T-cell (primary cell): ENCODE measurements around the gene EXOC8. TPM values are rescaled to one million over a fixed set of nuclear protein-coding genes. Genes with fewer than 3 reads are reported as not detected.
A peak's percentile ranks its signal among the peaks of the same experiment; 100 is the strongest.

Experiments
- ATAC-seq, 4 experiments: fragments of 200-7000 bp in 3 of 4; fragments of 150-1000 bp in 1 of 4; cut with Tn5 transposase; replicated peaks in 1 of 4; 1 replicate in 3 of 4; 2 replicates in 1 of 4; pipeline ENCODE4 v1.10.0; 2021; ENCODE audit warnings: moderate library complexity in 3 of 4, mild to moderate bottlenecking in 2 of 4, moderate number of reproducible peaks in 1 of 4
- CTCF ChIA-PET, 2 donors: fragments of 300-600 bp; sonication (Branson Sonifier 250); formaldehyde crosslinking; loops; one replicate each; lab custom pipeline; 2022; ENCODE audit warnings: antibody characterized with exemption in 2 of 2; lab: Charles Lee
- POLR2A ChIA-PET, 2 donors: fragments of 300-600 bp; sonication (Branson Sonifier 250); formaldehyde crosslinking; loops; one replicate each; lab custom pipeline; 2022; ENCODE audit warnings: antibody characterized with exemption in 2 of 2; lab: Charles Lee
- DNase-seq, 35 experiments: peaks; one replicate each; pipeline versions ENCODE4 v3.0.0 to v3.0.0-alpha.2; 2013 to 2023
- H3K27ac ChIP-seq: one replicate; pipeline ENCODE4 v1.5.1; 2013; ENCODE audit warnings: low read length
- H3K27me3 ChIP-seq, 2 experiments: replicated peaks in 1 of 2; 1 replicate in 1 of 2; 2 replicates in 1 of 2; pipeline versions ENCODE4 v1.6.1 to v1.7.0; 2013; ENCODE audit warnings: low read length in 1 of 2, mixed read lengths in 1 of 2; ENCODE audit not compliant: control insufficient read depth in 2 of 2, insufficient read depth in 2 of 2; ENCODE audit errors: extremely low read depth in 1 of 2
- H3K36me3 ChIP-seq, 2 donors: 1 replicate in 1 of 2; 2 replicates in 1 of 2; pipeline versions ENCODE4 v1.6.1 to v1.7.0; 2013; ENCODE audit warnings: low read length in 1 of 2; ENCODE audit not compliant: control insufficient read depth in 2 of 2, insufficient read depth in 1 of 2; ENCODE audit errors: extremely low read depth in 1 of 2
- H3K4me1 ChIP-seq, 2 experiments: 1 replicate in 1 of 2; 2 replicates in 1 of 2; pipeline versions ENCODE4 v1.6.1 to v1.7.0; 2013; ENCODE audit warnings: low read length in 2 of 2, mixed read lengths in 1 of 2; ENCODE audit not compliant: insufficient read depth in 2 of 2, control insufficient read depth in 1 of 2; ENCODE audit errors: extremely low read depth in 1 of 2
- H3K4me3 ChIP-seq, 2 donors: 1 replicate in 1 of 2; 2 replicates in 1 of 2; pipeline versions ENCODE4 v1.5.1 to v1.7.0; 2013; ENCODE audit warnings: mild to moderate bottlenecking in 2 of 2, low read length in 1 of 2, moderate library complexity in 1 of 2; ENCODE audit not compliant: control insufficient read depth in 1 of 2; ENCODE audit errors: extremely low read depth in 1 of 2
- H3K9me3 ChIP-seq: 2 replicates; pipeline ENCODE4 v1.7.0; 2013
- H3K27ac Mint-ChIP-seq, 2 donors: one replicate each; pipeline ENCODE4 v1.8.0; 2020 to 2021; ENCODE audit warnings: mild to moderate bottlenecking in 2 of 2, mixed read lengths in 2 of 2
- H3K27me3 Mint-ChIP-seq, 2 donors: one replicate each; pipeline ENCODE4 v1.8.0; 2021 to 2022; ENCODE audit warnings: mixed read lengths in 2 of 2
- H3K36me3 Mint-ChIP-seq: one replicate; pipeline ENCODE4 v1.8.0; 2021; ENCODE audit warnings: mixed read lengths
- H3K4me1 Mint-ChIP-seq, 3 donors: one replicate each; pipeline ENCODE4 v1.8.0; 2020 to 2022; ENCODE audit warnings: mixed read lengths in 3 of 3, mild to moderate bottlenecking in 1 of 3
- H3K4me3 Mint-ChIP-seq, 3 donors: one replicate each; pipeline ENCODE4 v1.8.0; 2020 to 2022; ENCODE audit warnings: mild to moderate bottlenecking in 3 of 3, mixed read lengths in 3 of 3, moderate library complexity in 3 of 3
- H3K9me3 Mint-ChIP-seq, 3 donors: one replicate each; pipeline ENCODE4 v1.8.0; 2020 to 2022; ENCODE audit warnings: mixed read lengths in 3 of 3
- WGBS: methylation state at CpG from one replicate; pipeline ENCODE4 v1.1.5; 2013; ENCODE audit warnings: missing lambda C conversion rate; ENCODE audit not compliant: insufficient coverage; 5-methylcytosine and 5-hydroxymethylcytosine counted together
- total RNA-seq, 35 experiments: library from RNA in 6 of 35; stranded (reverse) in 6 of 35; fragments of 120-200 nt in 1 of 35; gene quantifications; one replicate each; pipeline versions ENCODE4 v1.2.1 to v1.2.4 and lab custom pipeline; 2013 to 2026

Gene EXOC8
- total RNA-seq, 5 donors from 2014 or later (not counting 1 experiment from before 2014, with no cell fraction given) = 27.3 to 34.9 (median 30.6) TPM

DNA sequence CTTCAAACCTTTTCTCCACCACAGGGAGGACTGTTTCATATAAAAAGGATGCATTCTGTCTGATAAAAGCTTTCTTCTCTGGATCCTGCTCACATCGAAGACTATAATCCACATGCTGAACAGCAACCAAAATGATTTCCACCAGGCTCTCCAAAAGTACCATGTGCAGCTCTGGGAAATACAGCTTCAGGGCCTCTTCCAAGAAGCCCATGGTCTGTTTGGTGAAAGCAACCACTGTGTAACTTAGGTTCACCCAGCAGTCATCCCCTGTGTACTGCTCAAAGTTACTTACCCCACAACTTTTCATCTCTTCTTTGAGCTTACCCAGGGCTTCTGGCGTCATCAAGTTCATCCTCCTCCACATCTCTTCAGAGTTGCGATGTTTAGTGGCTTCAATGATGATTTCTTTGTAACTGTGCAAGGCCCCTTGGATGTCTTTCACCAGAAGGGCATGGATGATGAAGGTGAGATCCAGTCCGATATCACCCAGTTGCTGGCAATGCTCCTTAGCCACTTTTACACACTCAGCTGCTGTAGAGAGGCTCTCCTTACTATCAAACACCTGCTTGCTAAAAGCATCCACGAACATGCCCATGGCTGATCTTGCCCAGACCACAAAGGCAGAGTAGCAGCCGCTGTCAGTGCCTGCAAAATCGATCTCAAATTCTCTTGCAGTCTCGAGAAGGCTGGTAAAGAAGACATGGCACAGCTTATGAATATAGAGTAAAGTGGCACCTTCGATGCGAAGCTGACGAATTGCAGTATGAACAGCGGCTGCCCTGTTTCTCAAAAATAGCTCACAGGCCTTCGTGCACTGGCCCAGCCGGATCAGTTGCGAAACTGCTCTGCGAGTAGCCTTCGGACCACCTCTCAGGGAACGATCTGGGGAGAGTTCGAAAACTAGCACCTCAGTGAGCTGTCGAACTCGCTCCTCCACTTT is 1.7 kb downstream of the EXOC8 start:
- Mint-ChIP-seq H3K27me3 (peaks cover 0 to 3% of the 10 kb centered on the region in 2 donors), H3K9me3 (peaks cover 0 to 5% (median 2%) of the 10 kb centered on the region in 3 donors), H3K27ac (peak overlapping the region in 1 of 2 donors; percentile 62), H3K4me3 (peak overlapping the region; percentile 97 to 100 (median 100)), H3K36me3 (peaks cover 38% of the 10 kb centered on the region), H3K4me1 (peaks cover 61 to 79% (median 78%) of the 10 kb centered on the region in 3 donors)
- ATAC-seq = no peak
- POLR2A ChIA-PET = interaction anchor here (0.6 to 0.7 kb wide), 3 partner anchors 26 to 910 kb away, joined by 3 read pairs; partner anchors contain the start of gene PGBD5 (in 1 of the 2)
- Histone ChIP-seq H3K9me3 (no peaks in the 10 kb centered on the region), H3K4me3 (peak overlapping the region; percentile 95), H3K4me1 (peaks cover 32 to 39% of the 10 kb centered on the region in 2 experiments), H3K27ac (no peak overlapping the region), H3K36me3 (peaks cover 0 to 8% of the 10 kb centered on the region in 2 donors), H3K27me3 (no peaks in the 10 kb centered on the region)
- peak in 1 of 35 experiments; percentile 5 for DNase-seq
- CTCF ChIA-PET = interaction anchor here in 1 of 2 donors (0.6 to 1.1 kb wide), 4 partner anchors 14 to 695 kb away, joined by 3 to 5 read pairs (median 3); no protein-coding TSS in a partner anchor
- 80% methylated on average over 11 of the region's 21 CpGs for WGBS

DNA sequence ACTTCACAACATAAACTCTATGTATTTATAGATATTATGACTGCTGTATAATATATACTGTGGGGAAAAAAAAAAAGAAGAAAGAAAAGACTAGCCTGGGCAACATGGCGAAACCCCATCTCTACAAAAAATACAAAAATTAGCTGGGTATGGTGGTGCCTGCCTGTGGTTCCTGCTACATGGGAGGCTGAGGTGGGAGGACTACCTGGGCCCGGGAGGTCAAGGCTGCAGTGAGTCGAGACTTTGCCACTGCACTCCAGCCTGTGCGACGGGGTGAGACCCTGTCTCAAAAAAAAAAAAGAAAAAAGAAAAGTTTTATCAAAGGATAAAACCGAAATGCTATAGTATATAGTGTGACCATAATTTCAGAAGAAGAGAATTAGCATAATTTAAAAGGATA is 2.7 kb downstream of the EXOC8 start:
- Mint-ChIP-seq H3K4me1 (peaks cover 55 to 79% (median 74%) of the 10 kb centered on the region in 3 donors), H3K36me3 (peaks cover 35% of the 10 kb centered on the region), H3K27me3 (peaks cover 0 to 3% of the 10 kb centered on the region in 2 donors), H3K9me3 (peaks cover 0 to 5% (median 2%) of the 10 kb centered on the region in 3 donors), H3K4me3 (peak overlapping the region; percentile 59 to 97 (median 71)), H3K27ac (no peak overlapping the region)
- no peak for ATAC-seq
- no peaks in the 10 kb centered on the region for H3K27me3 ChIP-seq
- peaks cover 0 to 6% of the 10 kb centered on the region in 2 donors for H3K36me3 ChIP-seq
- DNase-seq = no peak
- no CpG with 5 or more reads among the region's 6 CpGs for WGBS
- ChIA-PET CTCF (interaction anchor here in 1 of 2 donors (0.6 to 1.0 kb wide), 4 partner anchors 15 to 694 kb away, joined by 3 to 9 read pairs (median 4); no protein-coding TSS in a partner anchor), POLR2A (interaction anchor here in 1 of 2 donors (0.7 kb wide), 1 partner anchor 211 kb away, joined by 3 read pairs; no protein-coding TSS in a partner anchor)
- no peak overlapping the region for H3K4me3 ChIP-seq
- no peaks in the 10 kb centered on the region for H3K9me3 ChIP-seq
- no peak overlapping the region for H3K27ac ChIP-seq
- H3K4me1 ChIP-seq = peaks cover 32 to 39% of the 10 kb centered on the region in 2 experiments

GRCh38 chr1:231334079-231334666 is 3.5 kb downstream of the EXOC8 start:
- H3K27ac ChIP-seq = no peak overlapping the region
- no peak overlapping the region for H3K4me3 ChIP-seq
- Mint-ChIP-seq H3K27ac (no peak overlapping the region), H3K4me3 (peak overlapping the region; percentile 59 to 97 (median 70)), H3K27me3 (peaks cover 0 to 3% of the 10 kb centered on the region in 2 donors), H3K9me3 (peaks cover 0 to 5% (median 2%) of the 10 kb centered on the region in 3 donors), H3K36me3 (peaks cover 38% of the 10 kb centered on the region), H3K4me1 (peaks cover 48 to 76% (median 70%) of the 10 kb centered on the region in 3 donors)
- ATAC-seq (no peak), DNase-seq (no peak)
- peaks cover 0 to 6% of the 10 kb centered on the region in 2 donors for H3K36me3 ChIP-seq
- ChIA-PET POLR2A (no interaction called here), CTCF (interaction anchor here in 1 of 2 donors (0.6 to 0.7 kb wide), 3 partner anchors 91 to 288 kb away, joined by 3 to 9 read pairs (median 5); no protein-coding TSS in a partner anchor)
- no peaks in the 10 kb centered on the region for H3K9me3 ChIP-seq
- H3K4me1 ChIP-seq = peaks cover 28 to 32% of the 10 kb centered on the region in 2 experiments
- H3K27me3 ChIP-seq = no peaks in the 10 kb centered on the region
- no CpG with 5 or more reads among the region's 1 CpG for WGBS

DNA sequence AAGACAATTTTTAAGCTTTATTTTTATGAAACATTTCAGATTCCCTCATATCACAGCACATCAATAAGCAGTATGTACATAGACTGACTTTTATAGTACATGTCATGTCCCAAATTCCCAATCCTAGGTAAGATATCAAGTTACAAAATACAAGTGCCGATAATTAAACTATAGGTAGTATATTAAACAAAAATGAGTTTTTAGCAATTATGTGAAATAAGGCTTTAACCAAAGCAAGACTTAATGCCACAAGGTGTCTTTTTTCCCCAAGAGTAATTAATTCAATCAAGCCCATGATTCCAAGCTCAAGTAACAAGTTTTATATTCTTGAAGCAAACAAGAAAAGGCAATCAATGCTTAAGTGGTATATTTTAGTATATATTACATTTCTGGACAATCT is 4.9 kb downstream of the EXOC8 start:
- DNase-seq (no peak), ATAC-seq (no peak)
- no peak overlapping the region for H3K4me3 ChIP-seq
- Mint-ChIP-seq H3K27me3 (peaks cover 0 to 2% of the 10 kb centered on the region in 2 donors), H3K4me3 (no peak overlapping the region), H3K9me3 (peaks cover 0 to 5% (median 2%) of the 10 kb centered on the region in 3 donors), H3K27ac (no peak overlapping the region), H3K4me1 (peaks cover 34 to 71% (median 64%) of the 10 kb centered on the region in 3 donors), H3K36me3 (peaks cover 34% of the 10 kb centered on the region)
- H3K4me1 ChIP-seq = peaks cover 23 to 24% of the 10 kb centered on the region in 2 experiments
- H3K9me3 ChIP-seq = no peaks in the 10 kb centered on the region
- no CpG with 5 or more reads among the region's 1 CpG for WGBS
- ChIA-PET POLR2A (no interaction called here), CTCF (no interaction called here)
- peaks cover 0 to 6% of the 10 kb centered on the region in 2 donors for H3K36me3 ChIP-seq
- no peak overlapping the region for H3K27ac ChIP-seq
- no peaks in the 10 kb centered on the region for H3K27me3 ChIP-seq

GRCh38 chr1:231329483-231329882 is 8.2 kb downstream of the EXOC8 start:
- peaks cover 6 to 43% (median 37%) of the 10 kb centered on the region in 3 donors for H3K4me1 Mint-ChIP-seq
- peaks cover 0 to 5% (median 0%) of the 10 kb centered on the region in 3 donors for H3K9me3 Mint-ChIP-seq
- no peak overlapping the region for H3K27ac Mint-ChIP-seq
- Histone ChIP-seq H3K27me3 (no peaks in the 10 kb centered on the region), H3K36me3 (peaks cover 0 to 2% of the 10 kb centered on the region in 2 donors), H3K4me3 (no peak overlapping the region), H3K27ac (no peak overlapping the region), H3K4me1 (peaks cover 2 to 4% of the 10 kb centered on the region in 2 experiments), H3K9me3 (no peaks in the 10 kb centered on the region)
- peaks cover 19% of the 10 kb centered on the region for H3K36me3 Mint-ChIP-seq
- ChIA-PET CTCF (no interaction called here), POLR2A (no interaction called here)
- ATAC-seq (no peak), DNase-seq (no peak)
- no CpG with 5 or more reads among the region's 7 CpGs for WGBS
- H3K27me3 Mint-ChIP-seq = no peaks in the 10 kb centered on the region
- H3K4me3 Mint-ChIP-seq = no peak overlapping the region

GRCh38 chr1:231327617-231328016 is 10.0 kb downstream of the EXOC8 start:
- DNase-seq = no peak
- no peak for ATAC-seq
- ChIA-PET POLR2A (no interaction called here), CTCF (no interaction called here)
- Histone ChIP-seq H3K4me3 (no peak overlapping the region), H3K36me3 (no peaks in the 10 kb centered on the region), H3K4me1 (no peaks in the 10 kb centered on the region), H3K27me3 (no peaks in the 10 kb centered on the region), H3K27ac (no peak overlapping the region), H3K9me3 (no peaks in the 10 kb centered on the region)
- Mint-ChIP-seq H3K27ac (no peak overlapping the region), H3K27me3 (no peaks in the 10 kb centered on the region), H3K4me3 (no peak overlapping the region), H3K4me1 (peaks cover 0 to 24% (median 19%) of the 10 kb centered on the region in 3 donors), H3K36me3 (peaks cover 12% of the 10 kb centered on the region), H3K9me3 (peaks cover 0 to 5% (median 0%) of the 10 kb centered on the region in 3 donors)
- WGBS = no CpG with 5 or more reads among the region's 5 CpGs
